Measurements from ENCODE around the gene GNL3. TPM values are rescaled to one million over a fixed set of nuclear protein-coding genes. Genes with fewer than 3 reads are reported as not detected.

The GNL3 gene
- total RNA-seq, 1 experiment from 2014 or later, result 205 TPM

GRCh38 chr3:52689151-52689550 lies 3.3 kb downstream of the GNL3 start:
- TF ChIP-seq FOSL1 (IDR thresholded peaks at IDR 0.05; ENCODE audit: low read depth) (no peak), POLR2A (IDR thresholded peaks at IDR 0.05; ENCODE audit: borderline replicate concordance, extremely low read depth, insufficient read depth, insufficient read length) (no peak), JUND (IDR thresholded peaks at IDR 0.05) (no peak), EZH2 (IDR thresholded peaks at IDR 0.05) (no peak), CEBPB (IDR thresholded peaks at IDR 0.05; ENCODE audit: low read depth) (no peak), ZFX (IDR thresholded peaks at IDR 0.05) (no peak), ELF1 (IDR thresholded peaks at IDR 0.05; ENCODE audit: borderline replicate concordance, low read depth) (no peak), SRF (IDR thresholded peaks at IDR 0.05; ENCODE audit: low read depth) (no peak), ATF3 (IDR thresholded peaks at IDR 0.05) (no peak), EZH2phosphoT487 (IDR thresholded peaks at IDR 0.05; ENCODE audit: borderline replicate concordance) (no peak), POLR2AphosphoS5 (IDR thresholded peaks at IDR 0.05; ENCODE audit: low read depth, low read length) (no peak), ZNF274 (IDR thresholded peaks at IDR 0.05; ENCODE audit: low read depth, low read length) (no peak), TCF7L2 (IDR thresholded peaks at IDR 0.05; ENCODE audit: borderline replicate concordance, extremely low read depth, insufficient read depth, insufficient read length) (no peak), SIN3A (IDR thresholded peaks at IDR 0.05; ENCODE audit: low read depth) (no peak), RAD21 (IDR thresholded peaks at IDR 0.05; ENCODE audit: low read depth) (no peak)
- Histone ChIP-seq H2AFZ (ENCODE audit: low read depth, low read length, poor library complexity, severe bottlenecking) (no peak overlapping the region), H3K27me3 (ENCODE audit: insufficient read depth, low read length) (no peaks in the 10 kb centered on the region), H3K79me2 (ENCODE audit: insufficient read depth, low read length) (peaks cover 92% of the 10 kb centered on the region), H3K4me1 (ENCODE audit: control insufficient read depth in 1 of 2, insufficient read depth in 2 of 2, low read length in 2 of 2) (peaks cover 5 to 17% of the 10 kb centered on the region in 2 experiments; a peak in 3 of 4 replicates), H3K9me3 (ENCODE audit: control insufficient read depth in 1 of 2, insufficient read depth in 1 of 2, low read depth in 1 of 2, low read length in 2 of 2) (no peaks in the 10 kb centered on the region), H3K4me2 (ENCODE audit: low read length) (no peak overlapping the region), H3K9me2 (ENCODE audit: insufficient read depth) (no peaks in the 10 kb centered on the region), H4K20me1 (ENCODE audit: insufficient read depth) (peaks cover 22% of the 10 kb centered on the region; the same call in 1 of the 2 replicates), H3K4me3 (replicated peaks in 1 of 2; ENCODE audit: low read depth in 1 of 2, low read length in 2 of 2) (no peak overlapping the region), H3K9ac (ENCODE audit: low read length) (no peak overlapping the region), H3K36me3 (ENCODE audit: control insufficient read depth in 1 of 2, insufficient read depth in 2 of 2, low read length in 2 of 2) (peaks cover 65 to 78% of the 10 kb centered on the region in 2 experiments), H3K27ac (ENCODE audit: low read depth, low read length) (no peak overlapping the region)
- ChIA-PET CTCF (no interaction called here), RAD21 (ENCODE audit: low non-redundant PET in 1 of 2, low total read pairs in 2 of 2, uncharacterized antibody in 2 of 2, unreplicated experiment in 2 of 2) (no interaction called here), POLR2A (interaction anchor here (1.3 to 2.0 kb wide), 2 partner anchors 12 to 16 kb away, joined by 4 to 6 read pairs; partner anchors contain the start of genes GLT8D1 and SPCS1)
- intact Hi-C loops (cut with micrococcal nuclease), result no loop called here
- ATAC-seq, result no peak
- DNase-seq (ENCODE audit: low read depth, low spot score), result no peak
- BruUV-seq (replicated peaks), result no TSS peak

All from HCT116 (cell line).